ENCODE results near the gene ZNF621. TPM values are rescaled to one million over a fixed set of nuclear protein-coding genes. Genes with fewer than 3 reads are reported as not detected.
"Not testable (repeated sequence)": the region's sequence is repeated elsewhere in the genome, so short reads cannot be mapped to it uniquely, and the experiment has no call there.

The ZNF621 gene
- total RNA-seq, 1 experiment from 2014 or later: 9.9 TPM

- DNase-seq (ENCODE audit: low read depth): no peak
Observed at GRCh38 chr3:40534283-40534682, 9.5 kb downstream of the ZNF621 start.

GRCh38 chr3:40546816-40547215, 22.1 kb downstream of the ZNF621 start:
- peak; percentile 56 for DNase-seq (ENCODE audit: low read depth)

DNA sequence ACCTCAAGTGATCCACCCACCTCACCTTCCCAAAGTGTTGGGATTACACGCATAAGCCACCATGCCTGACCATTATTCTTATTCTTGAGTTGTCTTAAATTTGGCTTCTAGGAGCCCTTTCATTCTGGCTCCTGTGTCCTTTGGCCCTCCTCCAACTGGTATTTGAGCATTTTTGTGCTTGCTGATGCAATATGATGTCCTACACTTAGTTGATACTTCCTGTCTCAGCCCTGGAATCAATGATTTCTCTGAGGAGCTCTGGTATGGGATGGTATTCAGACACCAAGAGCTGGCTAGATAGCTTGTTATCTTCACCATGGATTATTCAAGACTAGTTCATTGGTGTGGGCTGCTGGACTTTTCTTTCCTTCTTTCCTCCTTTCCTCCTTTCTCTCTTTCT, 25.4 kb downstream of the ZNF621 start:
- no peak for DNase-seq (ENCODE audit: low read depth)

- peak; percentile 2 for DNase-seq (ENCODE audit: low read depth)
Observed at GRCh38 chr3:40557575-40558161, 32.9 kb downstream of the ZNF621 start.

- DNase-seq (ENCODE audit: low read depth): not testable (repeated sequence)
Observed at GRCh38 chr3:40562482-40562881, 37.7 kb downstream of the ZNF621 start.

DNA sequence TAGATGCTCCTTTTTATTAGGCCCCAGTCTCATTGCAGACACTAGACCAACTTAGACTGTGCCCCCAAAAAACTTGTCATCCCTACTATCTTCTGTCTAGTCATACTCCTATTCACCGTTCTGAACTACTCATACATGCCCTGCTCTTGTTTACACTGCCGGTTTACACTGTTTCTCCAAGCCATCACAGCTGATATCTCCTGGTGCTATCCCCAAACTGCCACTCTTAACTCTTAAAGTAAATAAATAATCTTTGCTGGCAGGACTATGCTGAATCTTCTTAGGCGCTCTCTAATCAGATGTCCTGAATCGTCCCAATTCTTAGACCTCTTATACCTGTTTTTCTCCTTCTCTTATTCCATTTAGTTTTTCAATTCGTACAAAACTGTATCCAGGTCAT, 40.9 kb downstream of the ZNF621 start:
- not testable (repeated sequence) for DNase-seq (ENCODE audit: low read depth)

GRCh38 chr3:40566694-40567093, 41.9 kb downstream of the ZNF621 start:
- DNase-seq (ENCODE audit: low read depth): no peak

DNA sequence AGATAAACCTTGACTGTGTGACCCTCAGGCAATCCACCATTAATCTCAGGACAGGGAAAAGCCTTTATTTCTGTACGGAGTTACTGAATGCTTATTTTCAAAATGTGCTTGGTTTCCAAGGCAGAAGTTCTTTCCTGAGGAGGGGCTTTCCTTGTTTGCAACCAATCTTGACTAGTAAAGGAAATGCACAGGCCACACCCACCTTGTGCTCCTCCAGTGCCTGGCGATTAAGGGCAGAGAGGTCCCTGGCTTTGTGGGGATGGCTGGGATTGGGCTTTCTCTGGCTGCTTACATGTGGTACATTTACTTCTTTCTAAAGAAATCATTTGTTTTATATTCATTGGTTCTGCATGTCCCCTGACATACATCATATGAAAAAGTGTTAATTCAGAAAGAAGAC, 47.8 kb downstream of the ZNF621 start:
- no peak for DNase-seq (ENCODE audit: low read depth)

- DNase-seq (ENCODE audit: low read depth): no peak
Observed at GRCh38 chr3:40574050-40574449, 49.3 kb downstream of the ZNF621 start.

GRCh38 chr3:40574661-40575060, 49.9 kb downstream of the ZNF621 start:
- DNase-seq (ENCODE audit: low read depth): peak; percentile 54

DNA sequence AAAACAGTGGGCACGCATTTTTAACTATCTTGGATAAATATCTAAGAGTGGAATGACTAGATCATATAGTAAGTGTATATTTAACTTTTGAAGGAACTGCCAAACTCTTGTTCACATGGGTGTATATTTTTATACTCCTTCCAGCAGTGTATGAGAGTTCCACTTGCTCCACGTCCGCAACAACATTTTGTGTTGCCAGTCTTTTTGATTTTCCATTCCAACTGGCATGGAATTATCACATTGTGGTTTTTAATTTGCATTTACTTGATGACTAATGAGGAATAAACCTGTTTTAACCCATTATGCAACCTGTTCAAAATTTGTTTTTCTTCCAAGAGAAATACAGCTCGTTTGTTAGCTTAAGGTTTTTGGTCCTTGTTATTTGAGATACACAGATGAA, 51.6 kb downstream of the ZNF621 start:
- DNase-seq (ENCODE audit: low read depth): no peak

DNA sequence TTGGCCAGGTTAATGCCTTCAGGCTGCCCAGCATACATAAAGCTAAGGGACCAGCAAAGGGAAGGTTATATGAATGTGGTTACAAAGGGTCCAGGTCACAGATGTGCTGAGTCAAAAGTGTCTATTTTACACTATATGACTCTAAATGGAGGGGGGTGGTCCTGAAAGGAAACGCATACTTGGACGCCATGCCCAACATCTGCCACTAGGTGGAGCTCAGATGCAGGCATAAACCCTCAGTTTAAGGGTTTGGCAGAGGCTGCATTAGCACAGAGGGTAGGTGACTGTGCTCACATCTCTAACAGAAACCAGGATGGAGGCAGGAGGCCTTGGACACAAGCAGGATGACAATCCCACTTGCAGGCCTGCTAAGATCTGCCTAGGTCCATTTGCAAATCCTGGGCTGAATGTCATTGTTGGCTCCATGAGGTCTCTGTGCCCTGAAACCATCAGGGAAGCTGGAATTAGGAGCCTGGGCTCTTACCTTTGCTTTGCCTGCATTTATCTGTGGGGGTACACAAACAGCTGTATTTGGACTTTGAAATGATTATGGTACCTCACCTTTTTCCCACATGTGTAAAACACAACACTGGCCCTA, 55.8 kb downstream of the ZNF621 start:
- DNase-seq (ENCODE audit: low read depth): peak; percentile 59

- no peak for DNase-seq (ENCODE audit: low read depth)
Observed at GRCh38 chr3:40581166-40581565, 56.4 kb downstream of the ZNF621 start.

DNA sequence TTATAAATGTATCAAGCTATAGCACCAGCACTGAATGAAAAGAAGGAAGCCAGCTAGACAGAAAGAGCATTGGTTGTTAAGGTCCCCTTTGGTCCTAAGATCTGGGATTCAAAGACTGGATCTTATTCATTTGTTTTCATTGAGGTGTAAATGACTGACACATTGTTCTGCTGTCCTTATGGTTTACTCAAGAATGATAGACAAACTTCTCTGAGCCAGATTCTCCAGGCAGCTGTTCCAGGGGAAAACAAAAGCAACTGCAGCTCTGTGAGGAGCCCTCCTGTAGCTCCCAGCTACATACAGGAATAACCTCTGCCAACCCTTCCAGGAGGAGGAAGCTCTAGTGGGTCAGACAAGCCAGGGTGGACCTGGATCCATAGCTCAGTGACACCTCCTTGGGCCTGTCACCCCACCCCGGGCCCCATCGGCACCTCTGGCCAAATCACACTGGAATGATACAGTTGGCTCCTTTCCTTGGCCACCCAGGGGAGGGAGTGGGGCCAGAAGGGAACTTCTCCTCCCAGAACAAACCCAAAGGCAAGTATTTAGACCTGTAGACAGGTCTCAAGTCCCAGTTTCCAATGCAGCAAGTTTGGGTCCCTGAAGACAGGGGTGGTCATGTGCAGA, 57.8 kb downstream of the ZNF621 start:
- DNase-seq (ENCODE audit: low read depth): no peak

- no peak for DNase-seq (ENCODE audit: low read depth)
Observed at GRCh38 chr3:40583691-40584090, 58.9 kb downstream of the ZNF621 start.

DNA sequence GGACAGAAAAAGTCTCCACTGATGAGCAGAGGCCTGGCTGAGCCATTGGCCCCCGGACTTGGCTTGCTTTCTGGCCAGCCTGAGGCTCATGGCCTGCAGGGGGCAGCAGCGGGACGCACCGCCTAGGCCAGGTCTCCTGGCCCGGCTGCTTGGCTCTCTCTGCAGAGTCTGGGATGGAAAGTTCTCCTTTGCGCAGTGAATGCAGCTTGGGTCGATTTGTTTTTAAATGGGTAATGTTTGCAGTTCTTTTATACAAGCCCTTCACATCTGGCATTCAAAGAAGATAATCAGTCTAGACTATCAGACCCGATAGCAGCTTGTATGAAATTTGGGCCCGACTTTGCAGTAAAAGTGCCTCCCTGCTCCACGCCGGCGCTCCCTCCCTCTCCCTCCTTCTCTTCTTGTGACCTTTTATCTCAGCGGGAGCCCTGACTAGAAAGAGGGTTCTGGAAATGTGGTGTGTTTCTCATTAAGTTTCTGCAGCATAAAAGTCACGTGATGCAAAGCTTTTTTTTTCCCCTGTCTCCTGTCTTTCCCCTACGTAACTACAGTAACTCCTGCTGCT, 59.9 kb downstream of the ZNF621 start:
- DNase-seq (ENCODE audit: low read depth): peak; percentile 76

GRCh38 chr3:40585381-40586016, 60.7 kb downstream of the ZNF621 start:
- DNase-seq (ENCODE audit: low read depth): no peak

DNA sequence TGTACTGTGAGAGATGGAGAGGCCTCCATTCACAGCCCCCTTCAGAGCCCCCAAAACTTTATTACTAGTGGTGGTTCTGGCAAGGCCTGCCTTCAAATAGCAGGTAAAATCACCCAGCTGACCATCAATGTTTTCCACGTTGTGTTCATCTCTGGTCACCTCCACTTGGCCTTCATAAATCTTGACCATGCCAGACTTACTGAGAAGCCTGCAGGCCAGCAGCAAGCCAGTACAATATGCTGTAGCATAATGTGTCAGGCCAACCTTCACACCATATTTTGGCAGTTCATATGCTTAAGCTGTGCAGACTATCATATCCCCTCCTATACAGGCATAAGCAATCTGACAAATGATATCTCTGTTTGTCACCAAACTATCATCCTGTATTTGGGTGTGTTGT, 62.1 kb downstream of the ZNF621 start:
- DNase-seq (ENCODE audit: low read depth): no peak

GRCh38 chr3:40588406-40588805, 63.6 kb downstream of the ZNF621 start:
- DNase-seq (ENCODE audit: low read depth): no peak
